Loucy (cell line): ENCODE data around the gene RIT2.

Experiments
- CTCF ChIP-seq: fragments of 200-600 bp; sonication (generic); conservative IDR thresholded peaks from 2 replicates; pipeline ENCODE4 v1.5.1; 2014; ENCODE audit warnings: mild to moderate bottlenecking, antibody characterized with exemption, low read length
- EZH2phosphoT487 ChIP-seq: fragments of 200-600 bp; IDR thresholded peaks from 2 replicates; pipeline ENCODE4 v1.6.1; 2018; ENCODE audit warnings: antibody characterized with exemption, mild to moderate bottlenecking, moderate library complexity, borderline replicate concordance

GRCh38 chr18:42950732-42951131 lies 164.8 kb downstream of the RIT2 start:
- no peak for TF ChIP-seq CTCF
- TF ChIP-seq EZH2phosphoT487, result no peak
